Neural progenitor cell (in vitro differentiated cells): ENCODE data around the gene DISC1. TPM values are rescaled to one million over a fixed set of nuclear protein-coding genes. Genes with fewer than 3 reads are reported as not detected.

ENCODE experiments used
- DNase-seq: peaks from one replicate; pipeline ENCODE4 v3.0.0-alpha.2; 2016; ENCODE audit warnings: low spot score
- H2AFZ ChIP-seq: fragments of 200-600 bp; sonication (generic); replicated peaks from 2 replicates; pipeline ENCODE4 v1.6.1; 2016; ENCODE audit warnings: antibody characterized with exemption
- H3F3A ChIP-seq: fragments of 200-600 bp; sonication (generic); 2 replicates; pipeline ENCODE4 v1.6.1; 2016; ENCODE audit warnings: antibody characterized with exemption, low read depth
- H3K27ac ChIP-seq: fragments of 200-600 bp; sonication (generic); 2 replicates; pipeline ENCODE4 v1.5.1; 2016; ENCODE audit warnings: mild to moderate bottlenecking
- H3K27me3 ChIP-seq: fragments of 200-600 bp; sonication (generic); 2 replicates; pipeline ENCODE4 v1.6.1; 2016; ENCODE audit warnings: mild to moderate bottlenecking, moderate library complexity
- H3K36me3 ChIP-seq: fragments of 200-600 bp; sonication (generic); 2 replicates; pipeline ENCODE4 v1.5.1; 2016
- H3K4me1 ChIP-seq: fragments of 200-600 bp; sonication (generic); 2 replicates; pipeline ENCODE4 v1.6.1; 2016; ENCODE audit warnings: mixed run types
- H3K4me2 ChIP-seq: fragments of 200-600 bp; sonication (generic); 2 replicates; pipeline ENCODE4 v1.6.1; 2016
- H3K4me3 ChIP-seq: fragments of 200-600 bp; sonication (generic); 2 replicates; pipeline ENCODE4 v1.5.1; 2016
- H3K79me2 ChIP-seq: fragments of 200-600 bp; sonication (generic); 2 replicates; pipeline ENCODE4 v1.6.1; 2016; ENCODE audit warnings: low read depth
- H3K9ac ChIP-seq: fragments of 200-600 bp; sonication (generic); 2 replicates; pipeline ENCODE4 v1.6.1; 2016
- H3K9me3 ChIP-seq: fragments of 200-600 bp; sonication (generic); 2 replicates; pipeline ENCODE4 v1.5.1; 2016; ENCODE audit warnings: low read depth
- H4K20me1 ChIP-seq: fragments of 200-600 bp; sonication (generic); 2 replicates; pipeline ENCODE4 v1.6.1; 2016; ENCODE audit warnings: low read depth
- H3K27ac Mint-ChIP-seq: 3 replicates; pipeline ENCODE4 v1.8.0; 2021; ENCODE audit warnings: mixed read lengths
- H3K27me3 Mint-ChIP-seq: 2 replicates; pipeline ENCODE4 v1.8.0; 2022; ENCODE audit warnings: low read depth, mild to moderate bottlenecking, inconsistent platforms, moderate library complexity, mixed read lengths; ENCODE audit not compliant: insufficient read depth
- H3K36me3 Mint-ChIP-seq: 3 replicates; pipeline ENCODE4 v1.8.0; 2021; ENCODE audit warnings: mixed read lengths
- H3K4me1 Mint-ChIP-seq: 3 replicates; pipeline ENCODE4 v1.8.0; 2021; ENCODE audit warnings: mixed read lengths
- H3K4me3 Mint-ChIP-seq: 3 replicates; pipeline ENCODE4 v1.8.0; 2021; ENCODE audit warnings: mild to moderate bottlenecking, moderate library complexity, mixed read lengths
- H3K9me3 Mint-ChIP-seq: 3 replicates; pipeline ENCODE4 v1.8.0; 2020; ENCODE audit warnings: mixed read lengths
- EZH2 ChIP-seq: fragments of 200-600 bp; sonication (generic); IDR thresholded peaks from 2 replicates; pipeline ENCODE4 v1.6.1; 2017; ENCODE audit warnings: antibody characterized with exemption, mild to moderate bottlenecking, moderate library complexity
- EZH2phosphoT487 ChIP-seq: fragments of 200-600 bp; sonication (generic); IDR thresholded peaks from 2 replicates; pipeline ENCODE4 v1.6.1; 2017; ENCODE audit warnings: antibody characterized with exemption
- total RNA-seq: library from RNA; depleted of rRNA; stranded (reverse); fragments of >200 nt; gene quantifications from 2 replicates; pipeline ENCODE4 v1.2.3, GENCODE V29; 2015; ENCODE audit warnings: low replicate concordance
- TF ChIP-seq, protein P1 (sequence below): fragments of 200-600 bp; sonication (generic); IDR thresholded peaks from 2 replicates; pipeline ENCODE4 v1.5.1; 2017; ENCODE audit warnings: antibody characterized with exemption, mild to moderate bottlenecking

DISC1 gene
- total RNA-seq, 1 donor from 2014 or later = 1.8 TPM

DNA sequence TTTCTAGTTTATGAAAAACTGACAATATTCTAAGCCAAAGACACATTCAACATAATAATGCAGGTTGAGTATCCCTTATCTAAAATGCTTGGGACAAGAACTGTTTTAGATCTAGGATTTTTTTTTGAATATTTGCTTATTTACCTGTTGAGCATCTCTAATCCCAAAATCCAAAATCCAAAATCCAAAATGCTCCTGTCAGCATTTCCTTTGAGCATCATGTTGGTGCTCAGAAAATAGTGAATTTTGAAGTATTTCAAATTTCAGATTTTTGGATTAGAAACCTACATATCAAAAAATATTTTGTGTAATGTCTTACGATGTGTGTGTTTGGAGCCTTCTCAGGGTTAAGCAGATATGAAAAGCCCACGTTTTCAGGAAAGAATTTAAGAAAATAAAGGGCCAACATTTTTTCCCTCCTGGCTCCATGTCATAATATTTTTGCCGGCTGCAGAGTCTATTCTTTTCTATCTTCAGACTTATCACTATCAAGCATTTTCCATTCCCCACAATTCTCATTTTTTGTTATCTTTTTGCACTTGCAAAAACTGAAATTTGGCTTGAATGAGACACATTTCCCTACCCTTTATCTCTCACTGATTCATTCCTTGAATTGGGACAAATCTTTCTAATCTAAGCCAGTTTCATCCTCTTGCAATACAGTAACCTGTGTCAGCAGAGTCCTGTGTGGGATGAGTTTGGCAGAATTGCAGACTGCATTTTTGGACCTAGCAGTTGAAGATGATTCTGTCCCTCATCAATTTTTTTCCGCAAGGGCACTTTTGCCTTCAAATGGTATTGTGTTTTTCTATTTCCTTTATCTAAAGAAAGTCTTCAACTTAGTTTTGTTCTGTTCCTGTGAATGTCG lies 233.9 kb downstream of the DISC1 start:
- Histone ChIP-seq H3K4me2 (no peak overlapping the region), H2AFZ (no peak overlapping the region), H3K9ac (no peak overlapping the region), H3F3A (no peaks in the 10 kb centered on the region), H3K9me3 (no peaks in the 10 kb centered on the region), H3K4me1 (no peaks in the 10 kb centered on the region), H3K27me3 (no peaks in the 10 kb centered on the region), H3K27ac (no peak overlapping the region), H3K79me2 (no peaks in the 10 kb centered on the region), H3K36me3 (no peaks in the 10 kb centered on the region), H4K20me1 (no peaks in the 10 kb centered on the region), H3K4me3 (no peak overlapping the region)
- H3K9me3 Mint-ChIP-seq = peaks cover 2% of the 10 kb centered on the region
- peaks cover 42% of the 10 kb centered on the region for H3K4me1 Mint-ChIP-seq
- peaks cover 4% of the 10 kb centered on the region for H3K36me3 Mint-ChIP-seq
- no peak overlapping the region for H3K27ac Mint-ChIP-seq
- TF ChIP-seq, protein P1, sequence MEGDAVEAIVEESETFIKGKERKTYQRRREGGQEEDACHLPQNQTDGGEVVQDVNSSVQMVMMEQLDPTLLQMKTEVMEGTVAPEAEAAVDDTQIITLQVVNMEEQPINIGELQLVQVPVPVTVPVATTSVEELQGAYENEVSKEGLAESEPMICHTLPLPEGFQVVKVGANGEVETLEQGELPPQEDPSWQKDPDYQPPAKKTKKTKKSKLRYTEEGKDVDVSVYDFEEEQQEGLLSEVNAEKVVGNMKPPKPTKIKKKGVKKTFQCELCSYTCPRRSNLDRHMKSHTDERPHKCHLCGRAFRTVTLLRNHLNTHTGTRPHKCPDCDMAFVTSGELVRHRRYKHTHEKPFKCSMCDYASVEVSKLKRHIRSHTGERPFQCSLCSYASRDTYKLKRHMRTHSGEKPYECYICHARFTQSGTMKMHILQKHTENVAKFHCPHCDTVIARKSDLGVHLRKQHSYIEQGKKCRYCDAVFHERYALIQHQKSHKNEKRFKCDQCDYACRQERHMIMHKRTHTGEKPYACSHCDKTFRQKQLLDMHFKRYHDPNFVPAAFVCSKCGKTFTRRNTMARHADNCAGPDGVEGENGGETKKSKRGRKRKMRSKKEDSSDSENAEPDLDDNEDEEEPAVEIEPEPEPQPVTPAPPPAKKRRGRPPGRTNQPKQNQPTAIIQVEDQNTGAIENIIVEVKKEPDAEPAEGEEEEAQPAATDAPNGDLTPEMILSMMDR = no peak
- TF ChIP-seq EZH2phosphoT487 (no peak), EZH2 (no peak)
- peaks cover 2% of the 10 kb centered on the region for H3K27me3 Mint-ChIP-seq
- no peak for DNase-seq
- no peak overlapping the region for H3K4me3 Mint-ChIP-seq

- Histone ChIP-seq H3K4me1 (peaks cover under 1% of the 10 kb centered on the region), H3K4me3 (no peak overlapping the region), H3K36me3 (no peaks in the 10 kb centered on the region), H3K4me2 (no peak overlapping the region), H3K9ac (no peak overlapping the region), H3F3A (no peaks in the 10 kb centered on the region), H3K79me2 (no peaks in the 10 kb centered on the region), H3K27me3 (no peaks in the 10 kb centered on the region), H3K9me3 (no peaks in the 10 kb centered on the region), H4K20me1 (no peaks in the 10 kb centered on the region), H3K27ac (no peak overlapping the region), H2AFZ (no peak overlapping the region)
- H3K27ac Mint-ChIP-seq = peak overlapping the region; percentile 95
- peaks cover 46% of the 10 kb centered on the region for H3K4me1 Mint-ChIP-seq
- no peak for DNase-seq
- H3K36me3 Mint-ChIP-seq = peaks cover 4% of the 10 kb centered on the region
- TF ChIP-seq, protein P1 = no peak
- no peak for TF ChIP-seq EZH2phosphoT487
- no peak for TF ChIP-seq EZH2
- no peak overlapping the region for H3K4me3 Mint-ChIP-seq
- H3K27me3 Mint-ChIP-seq = peaks cover 4% of the 10 kb centered on the region
- H3K9me3 Mint-ChIP-seq = peaks cover 2% of the 10 kb centered on the region
Measured at GRCh38 chr1:231861541-231862481, 235.2 kb downstream of the DISC1 start.

- Histone ChIP-seq H3K27ac (no peak overlapping the region), H3K4me3 (no peak overlapping the region), H3K4me1 (peaks cover 9% of the 10 kb centered on the region), H3K36me3 (no peaks in the 10 kb centered on the region), H3K27me3 (no peaks in the 10 kb centered on the region), H3K9me3 (no peaks in the 10 kb centered on the region), H3F3A (no peaks in the 10 kb centered on the region), H3K79me2 (no peaks in the 10 kb centered on the region), H4K20me1 (no peaks in the 10 kb centered on the region), H3K9ac (no peak overlapping the region), H3K4me2 (no peak overlapping the region), H2AFZ (no peak overlapping the region)
- H3K36me3 Mint-ChIP-seq = peaks cover 4% of the 10 kb centered on the region
- peak overlapping the region; percentile 38 for H3K27ac Mint-ChIP-seq
- H3K27me3 Mint-ChIP-seq = peaks cover 3% of the 10 kb centered on the region
- DNase-seq = no peak
- TF ChIP-seq, protein P1 = no peak
- TF ChIP-seq EZH2phosphoT487 (no peak), EZH2 (no peak)
- H3K4me1 Mint-ChIP-seq = peaks cover 52% of the 10 kb centered on the region
- peaks cover 2% of the 10 kb centered on the region for H3K9me3 Mint-ChIP-seq
- H3K4me3 Mint-ChIP-seq = no peak overlapping the region
Measured at GRCh38 chr1:231862611-231863010, 236.0 kb downstream of the DISC1 start.
